ENCODE results near the gene GATAD2B. TPM values are rescaled to one million over a fixed set of nuclear protein-coding genes. Genes with fewer than 3 reads are reported as not detected.

Gene GATAD2B
- total and polyA plus RNA-seq, 2 donors (not counting 1 experiment from before 2014, with no cell fraction given) = 4.8 to 5.2 TPM

DNA sequence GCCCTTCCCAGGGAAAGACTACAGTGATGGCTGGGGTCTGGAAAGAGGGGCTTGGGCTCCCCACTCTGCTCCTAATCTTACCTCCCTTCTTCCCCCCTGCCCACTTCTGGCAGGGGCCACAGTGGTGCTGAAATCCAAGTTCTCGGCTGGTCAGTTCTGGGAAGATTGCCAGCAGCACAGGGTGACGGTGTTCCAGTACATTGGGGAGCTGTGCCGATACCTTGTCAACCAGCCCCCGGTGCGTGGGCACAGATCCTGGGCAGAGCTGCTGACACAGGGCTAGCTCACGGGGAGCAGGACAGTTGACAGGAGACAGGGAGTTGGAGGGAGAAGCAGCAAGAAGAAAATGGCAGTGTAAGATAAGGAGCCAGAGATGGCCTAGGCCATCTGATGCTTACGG, 145.1 kb downstream of the GATAD2B start:
- Histone ChIP-seq H3K4me3 (replicated peaks in 1 of 4; ENCODE audit: control extremely low read depth in 1 of 4, insufficient read depth in 1 of 4, low read depth in 3 of 4, low read length in 4 of 4) (no peak overlapping the region), H3K9me3 (ENCODE audit: control insufficient read depth, insufficient read depth, low read depth, low read length) (no peaks in the 10 kb centered on the region), H4K20me1 (ENCODE audit: control insufficient read depth, extremely low read depth, insufficient read depth, low read length) (no peaks in the 10 kb centered on the region), H3K36me3 (ENCODE audit: control insufficient read depth, insufficient read depth, low read length) (peaks cover 5% of the 10 kb centered on the region), H3K9ac (ENCODE audit: insufficient read depth, low read length) (no peak overlapping the region), H3K27me3 (ENCODE audit: control insufficient read depth, insufficient read depth, low read length) (no peaks in the 10 kb centered on the region), H3K4me2 (ENCODE audit: extremely low read depth, insufficient read depth, low read length) (no peak overlapping the region), H3K4me1 (ENCODE audit: control insufficient read depth, extremely low read depth, insufficient read depth, low read length) (peaks cover 11% of the 10 kb centered on the region), H3K79me2 (ENCODE audit: control insufficient read depth, insufficient read depth, low read length) (no peaks in the 10 kb centered on the region), H2AFZ (ENCODE audit: low read length) (no peak overlapping the region), H3K27ac (ENCODE audit: insufficient read depth, low read length) (no peak overlapping the region)
- TF ChIP-seq, protein P1, sequence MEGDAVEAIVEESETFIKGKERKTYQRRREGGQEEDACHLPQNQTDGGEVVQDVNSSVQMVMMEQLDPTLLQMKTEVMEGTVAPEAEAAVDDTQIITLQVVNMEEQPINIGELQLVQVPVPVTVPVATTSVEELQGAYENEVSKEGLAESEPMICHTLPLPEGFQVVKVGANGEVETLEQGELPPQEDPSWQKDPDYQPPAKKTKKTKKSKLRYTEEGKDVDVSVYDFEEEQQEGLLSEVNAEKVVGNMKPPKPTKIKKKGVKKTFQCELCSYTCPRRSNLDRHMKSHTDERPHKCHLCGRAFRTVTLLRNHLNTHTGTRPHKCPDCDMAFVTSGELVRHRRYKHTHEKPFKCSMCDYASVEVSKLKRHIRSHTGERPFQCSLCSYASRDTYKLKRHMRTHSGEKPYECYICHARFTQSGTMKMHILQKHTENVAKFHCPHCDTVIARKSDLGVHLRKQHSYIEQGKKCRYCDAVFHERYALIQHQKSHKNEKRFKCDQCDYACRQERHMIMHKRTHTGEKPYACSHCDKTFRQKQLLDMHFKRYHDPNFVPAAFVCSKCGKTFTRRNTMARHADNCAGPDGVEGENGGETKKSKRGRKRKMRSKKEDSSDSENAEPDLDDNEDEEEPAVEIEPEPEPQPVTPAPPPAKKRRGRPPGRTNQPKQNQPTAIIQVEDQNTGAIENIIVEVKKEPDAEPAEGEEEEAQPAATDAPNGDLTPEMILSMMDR (conservative IDR thresholded peaks at IDR 0.05 in 1 of 2, IDR thresholded peaks at IDR 0.05 in 1 of 2; ENCODE audit: low read depth in 1 of 2, low read length in 2 of 2) = no peak
- no peak for TF ChIP-seq EZH2 (IDR thresholded peaks at IDR 0.05; ENCODE audit: low read length, missing control alignments)
- peak in 1 of 2 donors; percentile 15 for DNase-seq (ENCODE audit: low read depth in 2 of 2)

DNA sequence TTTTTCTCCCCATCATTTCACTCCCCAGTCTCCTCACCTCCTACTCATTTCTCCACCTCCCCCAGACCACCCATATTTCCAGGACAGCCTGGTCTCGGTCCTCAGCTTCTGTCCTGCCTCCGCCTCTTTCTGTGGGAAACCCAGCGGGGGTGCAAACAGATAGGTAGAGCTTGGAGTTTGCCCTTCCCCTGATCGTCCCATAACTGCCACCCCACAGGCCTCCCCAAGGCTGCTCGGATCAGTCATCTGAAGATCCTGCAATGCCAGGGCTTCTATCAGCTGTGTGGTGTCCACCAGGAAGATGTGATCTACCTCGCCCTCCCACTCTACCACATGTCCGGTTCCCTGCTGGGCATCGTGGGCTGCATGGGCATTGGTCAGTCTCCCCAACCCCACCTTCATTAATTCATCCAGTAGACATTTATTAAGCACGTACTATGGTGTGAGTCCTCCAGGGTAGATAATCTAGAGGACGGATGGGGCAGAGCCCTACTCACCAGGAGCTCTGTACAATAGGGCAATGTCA, 145.9 kb downstream of the GATAD2B start:
- TF ChIP-seq, protein P1 (conservative IDR thresholded peaks at IDR 0.05 in 1 of 2, IDR thresholded peaks at IDR 0.05 in 1 of 2; ENCODE audit: low read depth in 1 of 2, low read length in 2 of 2) = no peak
- no peak for TF ChIP-seq EZH2 (IDR thresholded peaks at IDR 0.05; ENCODE audit: low read length, missing control alignments)
- Histone ChIP-seq H3K27ac (ENCODE audit: insufficient read depth, low read length) (no peak overlapping the region), H3K4me2 (ENCODE audit: extremely low read depth, insufficient read depth, low read length) (peak overlapping the region; percentile 92), H4K20me1 (ENCODE audit: control insufficient read depth, extremely low read depth, insufficient read depth, low read length) (no peaks in the 10 kb centered on the region), H3K4me3 (replicated peaks in 1 of 4; ENCODE audit: control extremely low read depth in 1 of 4, insufficient read depth in 1 of 4, low read depth in 3 of 4, low read length in 4 of 4) (peak overlapping the region in 1 of 4 experiments; percentile 62), H3K36me3 (ENCODE audit: control insufficient read depth, insufficient read depth, low read length) (peaks cover 10% of the 10 kb centered on the region), H3K4me1 (ENCODE audit: control insufficient read depth, extremely low read depth, insufficient read depth, low read length) (peaks cover 11% of the 10 kb centered on the region), H3K9ac (ENCODE audit: insufficient read depth, low read length) (no peak overlapping the region), H2AFZ (ENCODE audit: low read length) (no peak overlapping the region), H3K9me3 (ENCODE audit: control insufficient read depth, insufficient read depth, low read depth, low read length) (no peaks in the 10 kb centered on the region), H3K27me3 (ENCODE audit: control insufficient read depth, insufficient read depth, low read length) (no peaks in the 10 kb centered on the region), H3K79me2 (ENCODE audit: control insufficient read depth, insufficient read depth, low read length) (no peaks in the 10 kb centered on the region)
- no peak for DNase-seq (ENCODE audit: low read depth in 2 of 2)

DNA sequence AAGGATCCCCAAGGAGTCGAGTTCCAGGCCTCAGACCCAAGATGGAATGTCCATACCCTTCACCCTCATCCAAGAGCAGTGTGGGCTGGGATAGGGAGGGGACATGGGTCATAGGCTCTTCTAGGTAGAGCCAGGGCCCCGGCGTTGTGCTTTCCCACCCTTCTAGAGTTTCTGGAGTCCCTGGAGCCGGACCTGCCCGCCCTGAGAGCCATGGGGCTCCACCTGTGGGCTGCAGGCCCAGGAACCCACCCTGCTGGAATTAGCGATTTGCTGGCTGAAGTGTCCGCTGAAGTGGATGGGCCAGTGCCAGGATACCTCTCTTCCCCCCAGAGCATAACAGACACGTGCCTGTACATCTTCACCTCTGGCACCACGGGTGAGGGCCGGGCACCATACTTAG, 146.4 kb downstream of the GATAD2B start:
- Histone ChIP-seq H3K4me1 (ENCODE audit: control insufficient read depth, extremely low read depth, insufficient read depth, low read length) (peaks cover 11% of the 10 kb centered on the region), H2AFZ (ENCODE audit: low read length) (peak overlapping the region; percentile 13), H3K4me2 (ENCODE audit: extremely low read depth, insufficient read depth, low read length) (peak overlapping the region; percentile 92), H4K20me1 (ENCODE audit: control insufficient read depth, extremely low read depth, insufficient read depth, low read length) (no peaks in the 10 kb centered on the region), H3K4me3 (replicated peaks in 1 of 4; ENCODE audit: control extremely low read depth in 1 of 4, insufficient read depth in 1 of 4, low read depth in 3 of 4, low read length in 4 of 4) (peak overlapping the region; percentile 62 to 70 (median 66)), H3K9ac (ENCODE audit: insufficient read depth, low read length) (no peak overlapping the region), H3K27ac (ENCODE audit: insufficient read depth, low read length) (no peak overlapping the region), H3K79me2 (ENCODE audit: control insufficient read depth, insufficient read depth, low read length) (no peaks in the 10 kb centered on the region), H3K9me3 (ENCODE audit: control insufficient read depth, insufficient read depth, low read depth, low read length) (no peaks in the 10 kb centered on the region), H3K27me3 (ENCODE audit: control insufficient read depth, insufficient read depth, low read length) (no peaks in the 10 kb centered on the region), H3K36me3 (ENCODE audit: control insufficient read depth, insufficient read depth, low read length) (peaks cover 15% of the 10 kb centered on the region)
- TF ChIP-seq, protein P1 (conservative IDR thresholded peaks at IDR 0.05 in 1 of 2, IDR thresholded peaks at IDR 0.05 in 1 of 2; ENCODE audit: low read depth in 1 of 2, low read length in 2 of 2) = no peak
- no peak for TF ChIP-seq EZH2 (IDR thresholded peaks at IDR 0.05; ENCODE audit: low read length, missing control alignments)
- DNase-seq (ENCODE audit: low read depth in 2 of 2) = no peak

Data from fibroblast of lung (primary cell).